Ovary (tissue), 9 donors: ENCODE measurements around the gene TM9SF1. TPM values are rescaled to one million over a fixed set of nuclear protein-coding genes. Genes with fewer than 3 reads are reported as not detected.
A peak's percentile ranks its signal among the peaks of the same experiment; 100 is the strongest.

Experiments
- DNase-seq, 5 donors: peaks; one replicate each; pipeline ENCODE4 v3.0.0-alpha.2; 2019 to 2020
- H3K27ac ChIP-seq, 2 donors: fragments of 200-600 bp; one replicate each; pipeline versions ENCODE4 v1.5.1 to v1.8.0; 2019 to 2022
- H3K27me3 ChIP-seq: fragments of 200-600 bp; one replicate; pipeline ENCODE4 v1.8.0; 2022
- H3K36me3 ChIP-seq: fragments of 200-600 bp; sonication (generic); one replicate; pipeline ENCODE4 v1.5.1; 2019
- H3K4me1 ChIP-seq: one replicate; pipeline ENCODE4 v1.8.1; 2013; ENCODE audit warnings: mild to moderate bottlenecking, moderate library complexity; ENCODE audit not compliant: insufficient read depth
- H3K4me3 ChIP-seq: fragments of 200-600 bp; sonication (generic); one replicate; pipeline ENCODE4 v1.5.1; 2017
- H3K9me3 ChIP-seq, 2 donors: fragments of 200-600 bp in 1 of 2; sonication (generic) in 1 of 2; one replicate each; pipeline versions ENCODE4 v1.5.1 to v1.8.1; 2013 to 2019; ENCODE audit warnings: mild to moderate bottlenecking in 1 of 2, moderate library complexity in 1 of 2
- CTCF ChIP-seq, 3 donors: fragments of 450-650 bp in 2 of 3; fragments of 200-600 bp in 1 of 3; IDR thresholded peaks; one replicate each; pipeline versions ENCODE4 v1.5.1 to v1.8.0; 2016 to 2022; ENCODE audit warnings: antibody characterized with exemption in 3 of 3, mild to moderate bottlenecking in 1 of 3
- EP300 ChIP-seq: sonication (generic); formaldehyde crosslinking; IDR thresholded peaks from one replicate; pipeline ENCODE4 v1.6.1; 2017; ENCODE audit warnings: antibody characterized with exemption
- POLR2A ChIP-seq: fragments of 450-650 bp; IDR thresholded peaks from one replicate; pipeline ENCODE4 v1.6.1; 2017; ENCODE audit warnings: antibody characterized with exemption, mild to moderate bottlenecking, moderate library complexity
- WGBS, 3 donors: extraction: QIAGEN DNeasy Blood & Tissue Kit in 1 of 3; methylation state at CpG; one replicate each; pipeline versions ENCODE4 v1.1.5 to v1.1.7; 2013 to 2017; 5-methylcytosine and 5-hydroxymethylcytosine counted together
- intact Hi-C, 4 donors: fragments of 100-400 bp; cut with DNase I; formaldehyde crosslinking; loops; one replicate each; pipeline versions ENCODE4 v1.11.0 to v1.15.1; 2022 to 2023
- polyA plus RNA-seq, 2 donors: library from polyadenylated mRNA; stranded (reverse); fragments of 200-250 nt in 1 of 2; fragments of 350-450 nt in 1 of 2; fragmentation: Illumina TruSeq in 1 of 2; extraction: RNeasy Lipid Tissue Mini Kit (QIAGEN cat#74804) in 1 of 2; gene quantifications; one replicate each; pipeline ENCODE4 v1.2.3, GENCODE V29; 2013 to 2014
- total RNA-seq, 7 donors: library from RNA; depleted of rRNA in 2 of 7; stranded (reverse); fragments of >200 nt in 2 of 7; fragmentation: NEBNext Ultra II Directional in 3 of 7; extraction: Animal tissue kit (Norgen Biotek cat#: 25700) in 3 of 7; gene quantifications; one replicate each; pipeline versions ENCODE4 v1.1.0 to v1.2.4, GENCODE V29; 2016 to 2023
- donor health status: DM: no; HTN: no; CAD: no; lungs with moderate emphysema.
- donor health status: DM: no; HTN: no; CAD: no.
- donor health status: Bipolar disorder and iron deficiency.
- donor health status: DM: yes; HTN: yes; CAD: no.
- donor health status: DM: no; HTN: no; CAD: no.
- donor health status: DM: yes; HTN: yes; CAD: no.

TM9SF1 gene
- total and polyA plus RNA-seq, 9 donors: 32.3 to 65.6 (median 44.9) TPM

DNA sequence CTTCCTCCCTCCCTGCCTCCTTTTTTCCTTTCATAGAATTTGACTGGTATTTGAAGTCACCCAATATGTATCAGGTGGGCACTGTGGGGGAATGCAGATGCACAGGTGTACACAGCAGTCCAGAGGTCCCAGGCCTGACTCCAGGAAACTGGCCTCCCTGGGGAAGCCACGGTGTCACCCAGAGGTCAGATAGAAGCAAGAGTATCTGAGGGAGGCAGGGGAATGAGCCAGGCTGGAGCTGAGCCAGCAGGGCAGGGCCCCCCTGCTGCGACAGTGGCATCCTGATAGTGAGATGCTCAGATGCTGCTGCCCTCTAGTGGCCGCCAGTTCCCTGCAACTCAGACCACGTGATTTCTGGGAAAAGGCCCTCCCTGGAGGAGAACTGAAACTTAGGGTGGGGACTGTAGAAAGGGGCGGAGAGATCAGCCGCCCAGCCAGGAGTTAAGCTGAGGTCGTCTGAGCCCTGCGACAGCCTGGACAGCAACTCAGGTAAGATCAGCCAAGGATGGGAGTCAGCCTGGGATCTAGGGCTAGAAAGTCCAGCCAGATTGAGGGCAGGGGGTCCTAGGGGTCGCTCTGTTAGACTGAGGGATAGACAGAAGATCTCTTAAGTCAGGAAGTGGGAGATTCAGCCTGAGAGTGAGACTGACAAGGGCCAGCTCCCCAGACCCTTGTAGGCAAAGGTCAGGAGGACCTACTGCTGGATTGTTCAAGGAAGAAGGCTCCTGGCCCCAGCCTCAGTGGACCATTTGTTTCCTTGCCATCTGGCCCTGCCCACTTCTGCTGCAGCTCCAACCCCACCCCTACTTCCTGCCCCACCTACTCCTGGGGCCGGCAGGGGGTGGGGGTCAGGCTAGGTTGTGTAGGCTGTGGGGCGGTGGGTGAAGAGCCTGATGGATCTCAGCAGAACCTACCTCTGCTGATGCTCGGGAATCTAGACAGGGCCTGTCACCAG, 34.1 kb downstream of the TM9SF1 start, which contains the start of gene IRF9:
Gene IRF9, plus strand, starts transcription at position 416 of the 955 bp plus-strand sequence. CDS start 880 bp downstream, outside the sequence.
- Histone ChIP-seq H3K27ac (peak within 1 kb of the TSS; percentile 71 to 84), H3K9me3 (no peaks in the 10 kb centered on the region), H3K27me3 (no peaks in the 10 kb centered on the region), H3K4me1 (peaks cover 8% of the 10 kb centered on the region), H3K4me3 (peak within 1 kb of the TSS; percentile 84), H3K36me3 (no peaks in the 10 kb centered on the region)
- intact Hi-C loops: loop anchor here in 1 of 4 donors (5.0 kb wide), 1 partner anchor 104 kb away; no protein-coding TSS in a partner anchor
- TF ChIP-seq POLR2A (peak; percentile 51), CTCF (IDR thresholded peaks at IDR 0.05) (peak; percentile 96 to 99 (median 97)), EP300 (peak; percentile 73)
- DNase-seq: peak; percentile 93 to 96 (median 96)
- WGBS, 3 donors: 0 to 2% (median 0%) methylated on average over 12 of the region's 12 CpGs

GRCh38 chr14:24160499-24160849, 34.8 kb downstream of the TM9SF1 start:
- TF ChIP-seq CTCF (IDR thresholded peaks at IDR 0.05) (no peak), EP300 (no peak), POLR2A (no peak)
- no peak for DNase-seq
- 79 to 89% (median 84%) methylated on average over 4 of the region's 4 CpGs for WGBS, 3 donors
- Histone ChIP-seq H3K27ac (peak overlapping the region; percentile 71 to 84), H3K36me3 (no peaks in the 10 kb centered on the region), H3K27me3 (no peaks in the 10 kb centered on the region), H3K4me3 (no peak overlapping the region), H3K9me3 (no peaks in the 10 kb centered on the region), H3K4me1 (peaks cover 8% of the 10 kb centered on the region)
- intact Hi-C loops: loop anchor here in 1 of 4 donors (5.0 kb wide), 1 partner anchor 103 kb away; no protein-coding TSS in a partner anchor

DNA sequence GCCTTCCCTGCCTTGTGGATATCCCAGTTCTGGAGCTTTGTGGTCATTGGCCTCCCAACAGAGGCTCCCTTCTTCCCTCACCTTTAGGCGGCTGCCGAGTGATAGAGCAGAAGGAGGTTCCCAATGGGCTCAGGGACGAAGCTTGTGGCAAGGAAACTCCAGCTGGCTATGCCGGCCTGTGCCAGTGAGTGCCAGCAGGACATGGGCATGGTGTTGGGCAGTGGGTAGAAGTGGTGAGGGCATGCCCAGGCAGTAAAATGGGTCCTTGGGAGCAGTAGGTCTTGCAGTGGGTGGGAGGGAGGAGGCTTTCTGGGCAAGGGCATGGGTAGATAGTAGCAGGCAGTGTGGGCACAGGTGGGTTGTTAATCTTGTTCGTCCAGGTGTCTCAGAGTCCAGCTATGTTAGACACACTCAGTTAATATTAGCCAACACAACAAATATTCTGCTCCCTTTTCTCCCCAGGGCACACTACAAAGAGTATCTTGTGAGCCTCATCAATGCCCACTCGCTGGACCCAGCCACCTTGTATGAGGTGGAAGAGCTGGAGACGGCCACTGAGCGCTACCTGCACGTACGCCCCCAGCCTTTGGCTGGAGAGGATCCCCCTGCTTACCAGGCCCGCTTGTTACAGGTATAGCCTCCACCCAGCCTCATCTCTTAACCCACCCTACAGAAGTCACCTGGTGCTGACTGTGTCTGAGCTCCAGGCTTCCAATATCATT, 35.3 kb downstream of the TM9SF1 start:
- 82 to 86% (median 83%) methylated on average over 11 of the region's 11 CpGs for WGBS, 3 donors
- H3K4me1 ChIP-seq: peaks cover 8% of the 10 kb centered on the region
- TF ChIP-seq EP300 (no peak), CTCF (IDR thresholded peaks at IDR 0.05) (no peak), POLR2A (no peak)
- H3K36me3 ChIP-seq: no peaks in the 10 kb centered on the region
- H3K27ac ChIP-seq: peak overlapping the region in 1 of 2 donors; percentile 84
- no peak for DNase-seq
- intact Hi-C loops: loop anchor here in 1 of 4 donors (5.0 kb wide), 1 partner anchor 103 kb away; no protein-coding TSS in a partner anchor
- no peaks in the 10 kb centered on the region for H3K27me3 ChIP-seq
- no peak overlapping the region for H3K4me3 ChIP-seq
- H3K9me3 ChIP-seq: no peaks in the 10 kb centered on the region

DNA sequence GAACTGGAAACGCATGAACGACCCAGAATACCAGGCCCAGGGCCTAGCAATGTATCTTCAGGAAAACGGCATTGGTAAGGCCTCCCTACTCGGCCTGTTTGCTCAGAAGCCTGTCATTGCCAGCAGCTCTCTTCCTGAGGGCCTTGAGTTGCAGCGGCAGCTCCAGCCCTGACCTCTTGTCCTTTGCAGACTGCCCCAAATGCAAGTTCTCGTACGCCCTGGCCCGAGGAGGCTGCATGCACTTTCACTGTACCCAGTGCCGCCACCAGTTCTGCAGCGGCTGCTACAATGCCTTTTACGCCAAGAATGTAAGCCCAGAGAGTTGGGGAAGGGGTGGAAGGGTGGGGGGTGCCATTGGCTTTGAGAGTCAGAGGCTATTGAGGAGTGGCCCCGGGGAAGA, 37.9 kb downstream of the TM9SF1 start:
- TF ChIP-seq EP300 (no peak), CTCF (IDR thresholded peaks at IDR 0.05) (no peak), POLR2A (no peak)
- H3K36me3 ChIP-seq: no peaks in the 10 kb centered on the region
- H3K27me3 ChIP-seq: no peaks in the 10 kb centered on the region
- no peaks in the 10 kb centered on the region for H3K9me3 ChIP-seq
- no peaks in the 10 kb centered on the region for H3K4me1 ChIP-seq
- H3K27ac ChIP-seq: no peak overlapping the region
- H3K4me3 ChIP-seq: no peak overlapping the region
- no peak for DNase-seq
- WGBS, 3 donors: 81 to 86% (median 85%) methylated on average over 11 to 12 of the region's 12 CpGs
- intact Hi-C loops: no loop called here
